Stimulated activated CD8-positive, alpha-beta memory T cell treated with anti-CD3 and anti-CD28 coated beads, Interleukin-12 subunit alpha, Interleukin-12 subunit beta, amount 100 ng/mL, for 4 hours (primary cell): ENCODE data around the gene NCOR1.

Experiments used
- DNase-seq: peaks from one replicate; pipeline ENCODE4 v3.0.0-alpha.2; 2020; ENCODE audit warnings: low read depth

Gene NCOR1

GRCh38 chr17:16027708-16028584, 187.4 kb downstream of the NCOR1 start:
- DNase-seq, result peak; percentile 10

- no peak for DNase-seq
These were observed 188.4 kb downstream of the NCOR1 start for GRCh38 chr17:16026895-16027294.

GRCh38 chr17:16025202-16025601, 190.1 kb downstream of the NCOR1 start:
- no peak for DNase-seq

GRCh38 chr17:16023881-16024280, 191.5 kb downstream of the NCOR1 start:
- DNase-seq, result no peak

GRCh38 chr17:16019347-16019746, 196.0 kb downstream of the NCOR1 start:
- DNase-seq, result no peak

- no peak for DNase-seq
These were observed 201.4 kb downstream of the NCOR1 start for GRCh38 chr17:16013943-16014407.

- DNase-seq, result no peak
These were observed 207.9 kb downstream of the NCOR1 start for GRCh38 chr17:16007439-16007838.

GRCh38 chr17:16005636-16006035, 209.7 kb downstream of the NCOR1 start:
- DNase-seq, result no peak

GRCh38 chr17:16003841-16004240, 211.5 kb downstream of the NCOR1 start:
- DNase-seq, result no peak

- no peak for DNase-seq
These were observed 212.6 kb downstream of the NCOR1 start for GRCh38 chr17:16002708-16003260.

GRCh38 chr17:16001226-16001897, 214.0 kb downstream of the NCOR1 start:
- DNase-seq, result no peak

- DNase-seq, result no peak
These were observed 215.1 kb downstream of the NCOR1 start for GRCh38 chr17:15999974-16000827.

- peak; percentile 91 for DNase-seq
These were observed 216.0 kb downstream of the NCOR1 start, which contains the start of the genes TTC19 and ZSWIM7 for GRCh38 chr17:15999141-15999973. TSS of gene TTC19 (plus strand) at chr17:15999824. CDS start at chr17:15999849, 25 bp downstream. TSS of gene ZSWIM7 (minus strand) at chr17:15999704. CDS start at chr17:15999594, 110 bp downstream.

- no peak for DNase-seq
These were observed 217.2 kb downstream of the NCOR1 start for GRCh38 chr17:15998031-15998562.

GRCh38 chr17:15996322-15996721, 219.0 kb downstream of the NCOR1 start:
- no peak for DNase-seq

- no peak for DNase-seq
These were observed 233.4 kb downstream of the NCOR1 start for GRCh38 chr17:15981646-15982580.

GRCh38 chr17:15981208-15981607, 234.1 kb downstream of the NCOR1 start:
- DNase-seq, result no peak
